ENCODE data around the gene C2orf49. TPM values are rescaled to one million over a fixed set of nuclear protein-coding genes. Genes with fewer than 3 reads are reported as not detected.

The C2orf49 gene
- total and polyA plus RNA-seq, 2 experiments from 2014 or later = 16.9 to 19.6 TPM

GRCh38 chr2:105384216-105384615 is 46.9 kb downstream of the C2orf49 start:
- peaks cover 3% of the 10 kb centered on the region for H3K79me2 ChIP-seq
- no peaks in the 10 kb centered on the region for H3K36me3 ChIP-seq (replicated peaks; ENCODE audit: insufficient read depth, low read depth)
- TF ChIP-seq, protein P1, sequence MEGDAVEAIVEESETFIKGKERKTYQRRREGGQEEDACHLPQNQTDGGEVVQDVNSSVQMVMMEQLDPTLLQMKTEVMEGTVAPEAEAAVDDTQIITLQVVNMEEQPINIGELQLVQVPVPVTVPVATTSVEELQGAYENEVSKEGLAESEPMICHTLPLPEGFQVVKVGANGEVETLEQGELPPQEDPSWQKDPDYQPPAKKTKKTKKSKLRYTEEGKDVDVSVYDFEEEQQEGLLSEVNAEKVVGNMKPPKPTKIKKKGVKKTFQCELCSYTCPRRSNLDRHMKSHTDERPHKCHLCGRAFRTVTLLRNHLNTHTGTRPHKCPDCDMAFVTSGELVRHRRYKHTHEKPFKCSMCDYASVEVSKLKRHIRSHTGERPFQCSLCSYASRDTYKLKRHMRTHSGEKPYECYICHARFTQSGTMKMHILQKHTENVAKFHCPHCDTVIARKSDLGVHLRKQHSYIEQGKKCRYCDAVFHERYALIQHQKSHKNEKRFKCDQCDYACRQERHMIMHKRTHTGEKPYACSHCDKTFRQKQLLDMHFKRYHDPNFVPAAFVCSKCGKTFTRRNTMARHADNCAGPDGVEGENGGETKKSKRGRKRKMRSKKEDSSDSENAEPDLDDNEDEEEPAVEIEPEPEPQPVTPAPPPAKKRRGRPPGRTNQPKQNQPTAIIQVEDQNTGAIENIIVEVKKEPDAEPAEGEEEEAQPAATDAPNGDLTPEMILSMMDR (IDR thresholded peaks at IDR 0.05; ENCODE audit: poor library complexity) = peak; percentile 3
- TF ChIP-seq EZH2phosphoT487 (IDR thresholded peaks at IDR 0.05; ENCODE audit: low read depth, severe bottlenecking, unreplicated experiment) (no peak), EZH2 (IDR thresholded peaks at IDR 0.05; ENCODE audit: borderline replicate concordance) (no peak)
- 89% methylated on average over 7 of the region's 7 CpGs for WGBS (ENCODE audit: low lambda C conversion rate, missing lambda C conversion rate)
- H2AFZ ChIP-seq = no peak overlapping the region
- no peak overlapping the region for H3K4me3 ChIP-seq
- H3K27me3 ChIP-seq = no peaks in the 10 kb centered on the region
- no peak overlapping the region for H3K4me2 ChIP-seq
- H3K27ac ChIP-seq = no peak overlapping the region
- DNase-seq (ENCODE audit: low spot score) = no peak
- H4K20me1 ChIP-seq (ENCODE audit: insufficient read depth, poor library complexity, severe bottlenecking) = no peaks in the 10 kb centered on the region
- H3K9me2 ChIP-seq (replicated peaks; ENCODE audit: insufficient read depth) = no peaks in the 10 kb centered on the region
- peaks cover 6% of the 10 kb centered on the region for H3K4me1 ChIP-seq (ENCODE audit: insufficient read depth)
- no peaks in the 10 kb centered on the region for H3K9me3 ChIP-seq (ENCODE audit: low read depth)

DNA sequence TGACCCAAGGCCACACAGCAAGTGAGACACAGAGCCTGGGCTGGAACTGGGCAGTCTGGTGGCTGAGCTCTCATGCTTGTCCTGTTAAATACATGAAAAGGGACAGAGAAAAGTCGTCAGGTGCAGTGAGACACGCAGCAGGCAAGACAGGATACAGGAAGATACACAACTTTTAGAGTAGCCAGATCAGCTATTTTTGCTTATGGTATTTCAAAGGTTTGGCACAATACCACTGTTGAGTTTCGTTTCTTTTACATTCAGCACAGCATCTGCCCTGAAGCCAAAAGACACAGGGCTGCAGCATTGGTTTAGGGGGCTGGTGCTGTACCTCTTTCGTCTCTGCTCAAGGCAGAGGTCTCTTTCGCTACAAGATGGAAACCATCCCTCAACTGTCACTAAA is 47.5 kb downstream of the C2orf49 start:
- no peak for TF ChIP-seq EZH2 (IDR thresholded peaks at IDR 0.05; ENCODE audit: borderline replicate concordance)
- TF ChIP-seq, protein P1 (IDR thresholded peaks at IDR 0.05; ENCODE audit: poor library complexity) = no peak
- TF ChIP-seq EZH2phosphoT487 (IDR thresholded peaks at IDR 0.05; ENCODE audit: low read depth, severe bottlenecking, unreplicated experiment) = no peak
- Histone ChIP-seq H3K36me3 (replicated peaks; ENCODE audit: insufficient read depth, low read depth) (no peaks in the 10 kb centered on the region), H3K4me3 (no peak overlapping the region), H3K79me2 (peaks cover 3% of the 10 kb centered on the region), H3K27ac (peak overlapping the region; percentile 20), H4K20me1 (ENCODE audit: insufficient read depth, poor library complexity, severe bottlenecking) (no peaks in the 10 kb centered on the region), H2AFZ (no peak overlapping the region), H3K4me2 (no peak overlapping the region), H3K27me3 (no peaks in the 10 kb centered on the region), H3K9me3 (ENCODE audit: low read depth) (no peaks in the 10 kb centered on the region), H3K9me2 (replicated peaks; ENCODE audit: insufficient read depth) (no peaks in the 10 kb centered on the region), H3K4me1 (ENCODE audit: insufficient read depth) (peaks cover 6% of the 10 kb centered on the region)
- DNase-seq (ENCODE audit: low spot score) = no peak
- WGBS (ENCODE audit: low lambda C conversion rate, missing lambda C conversion rate) = 92% methylated on average over 5 of the region's 5 CpGs

DNA sequence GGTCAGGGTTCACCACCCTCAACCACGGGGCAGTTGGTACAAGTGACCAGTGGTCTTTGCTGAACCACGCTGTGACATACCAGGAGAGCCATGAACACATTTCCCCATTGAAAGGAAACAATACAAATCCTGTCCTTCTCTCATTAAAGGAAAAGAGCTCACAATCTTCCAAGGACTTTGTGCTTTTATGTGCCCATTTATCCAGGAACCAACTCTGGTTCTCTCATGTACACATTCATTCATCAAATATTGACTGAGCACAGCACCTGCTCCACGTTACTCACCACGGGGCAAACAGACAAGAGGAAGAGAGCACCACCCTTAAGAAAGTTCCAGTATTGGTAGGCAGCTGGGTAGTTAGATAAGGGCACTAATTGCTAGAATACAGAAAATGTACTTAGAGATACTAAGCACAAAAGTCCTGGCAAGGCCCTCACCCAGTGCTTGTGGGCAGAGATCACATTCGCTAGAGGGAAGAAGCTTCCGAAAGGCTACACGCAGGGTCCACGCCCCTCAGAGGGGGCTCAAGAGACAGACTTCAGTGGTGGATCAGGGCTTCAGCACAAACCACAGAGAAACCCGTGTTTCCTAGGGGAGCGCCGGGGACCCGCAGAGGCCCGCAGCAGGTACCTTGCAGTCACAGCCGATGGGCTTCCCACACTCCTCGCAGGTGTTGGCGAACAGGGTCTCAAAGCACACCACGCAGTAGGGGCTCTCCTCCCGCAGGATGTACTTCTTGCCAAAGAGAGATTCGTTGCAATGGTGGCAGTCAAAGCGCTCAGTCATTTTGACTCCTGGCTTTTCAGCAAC is 48.6 kb downstream of the C2orf49 start:
- Histone ChIP-seq H3K79me2 (peaks cover 3% of the 10 kb centered on the region), H2AFZ (no peak overlapping the region), H3K36me3 (replicated peaks; ENCODE audit: insufficient read depth, low read depth) (no peaks in the 10 kb centered on the region), H3K9me2 (replicated peaks; ENCODE audit: insufficient read depth) (no peaks in the 10 kb centered on the region), H3K27ac (peak overlapping the region; percentile 20), H3K4me1 (ENCODE audit: insufficient read depth) (peaks cover 6% of the 10 kb centered on the region), H3K4me3 (no peak overlapping the region), H3K4me2 (no peak overlapping the region), H3K27me3 (no peaks in the 10 kb centered on the region), H4K20me1 (ENCODE audit: insufficient read depth, poor library complexity, severe bottlenecking) (no peaks in the 10 kb centered on the region), H3K9me3 (ENCODE audit: low read depth) (no peaks in the 10 kb centered on the region)
- no peak for DNase-seq (ENCODE audit: low spot score)
- 94% methylated on average over 20 of the region's 20 CpGs for WGBS (ENCODE audit: low lambda C conversion rate, missing lambda C conversion rate)
- TF ChIP-seq EZH2 (IDR thresholded peaks at IDR 0.05; ENCODE audit: borderline replicate concordance) (no peak), EZH2phosphoT487 (IDR thresholded peaks at IDR 0.05; ENCODE audit: low read depth, severe bottlenecking, unreplicated experiment) (no peak)
- TF ChIP-seq, protein P1 (IDR thresholded peaks at IDR 0.05; ENCODE audit: poor library complexity) = no peak

All from hepatocyte (in vitro differentiated cells).